ENCODE measurements around the gene COIL.

DNA sequence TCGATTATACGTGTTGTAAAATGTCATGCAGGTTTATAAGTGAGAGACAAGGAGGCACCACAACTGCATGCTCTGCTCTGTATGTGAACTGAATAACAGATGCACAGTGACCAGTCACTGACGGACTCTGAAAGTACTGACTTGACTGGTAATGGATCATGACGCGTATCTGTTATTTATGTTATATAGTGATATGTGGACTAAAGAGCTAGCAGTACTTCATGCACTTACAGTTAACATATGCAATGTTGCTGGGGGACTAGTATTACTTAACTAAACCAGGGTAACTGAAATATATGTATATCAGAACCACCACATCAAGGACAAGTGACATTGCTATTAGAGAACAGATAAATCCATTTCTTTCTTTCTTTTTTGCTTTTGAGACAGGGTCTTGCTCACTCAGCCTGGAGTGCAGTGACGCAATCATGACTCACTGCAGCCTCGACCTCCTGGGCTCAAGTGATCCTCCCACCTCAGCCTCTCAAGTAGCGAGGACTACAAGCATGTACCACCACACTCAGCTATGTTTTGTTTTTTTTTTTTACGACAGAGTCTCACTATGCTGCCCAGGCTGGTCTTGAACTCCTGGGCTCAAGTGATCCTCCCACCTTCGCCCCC is 17.2 kb downstream of the COIL start:
- TF ChIP-seq POLR2A (IDR thresholded peaks at IDR 0.05; ENCODE audit: insufficient read depth in 1 of 2, low read depth in 2 of 2, low read length in 2 of 2) (no peak), ZFP36 (IDR thresholded peaks at IDR 0.05; ENCODE audit: borderline replicate concordance, low read depth, low read length, partially characterized antibody) (no peak), KDM2A (CRISPR knock-in tag; IDR thresholded peaks at IDR 0.05; ENCODE audit: borderline replicate concordance, low read depth) (no peak), HOXA9 (CRISPR knock-in tag; IDR thresholded peaks at IDR 0.05; ENCODE audit: borderline replicate concordance) (no peak), PHF20 (CRISPR knock-in tag; IDR thresholded peaks at IDR 0.05) (no peak), ZNF431 (CRISPR knock-in tag; IDR thresholded peaks at IDR 0.05; ENCODE audit: borderline replicate concordance, low read depth) (no peak), ZNF530 (CRISPR knock-in tag; IDR thresholded peaks at IDR 0.05; ENCODE audit: low read depth) (no peak), SALL2 (CRISPR knock-in tag; IDR thresholded peaks at IDR 0.05) (no peak), NCOA1 (CRISPR knock-in tag; IDR thresholded peaks at IDR 0.05) (no peak), HDAC2 (CRISPR knock-in tag; IDR thresholded peaks at IDR 0.05) (no peak), SAFB2 (CRISPR knock-in tag; IDR thresholded peaks at IDR 0.05; ENCODE audit: borderline replicate concordance, low read depth) (no peak)
- TF ChIP-seq, protein P1, sequence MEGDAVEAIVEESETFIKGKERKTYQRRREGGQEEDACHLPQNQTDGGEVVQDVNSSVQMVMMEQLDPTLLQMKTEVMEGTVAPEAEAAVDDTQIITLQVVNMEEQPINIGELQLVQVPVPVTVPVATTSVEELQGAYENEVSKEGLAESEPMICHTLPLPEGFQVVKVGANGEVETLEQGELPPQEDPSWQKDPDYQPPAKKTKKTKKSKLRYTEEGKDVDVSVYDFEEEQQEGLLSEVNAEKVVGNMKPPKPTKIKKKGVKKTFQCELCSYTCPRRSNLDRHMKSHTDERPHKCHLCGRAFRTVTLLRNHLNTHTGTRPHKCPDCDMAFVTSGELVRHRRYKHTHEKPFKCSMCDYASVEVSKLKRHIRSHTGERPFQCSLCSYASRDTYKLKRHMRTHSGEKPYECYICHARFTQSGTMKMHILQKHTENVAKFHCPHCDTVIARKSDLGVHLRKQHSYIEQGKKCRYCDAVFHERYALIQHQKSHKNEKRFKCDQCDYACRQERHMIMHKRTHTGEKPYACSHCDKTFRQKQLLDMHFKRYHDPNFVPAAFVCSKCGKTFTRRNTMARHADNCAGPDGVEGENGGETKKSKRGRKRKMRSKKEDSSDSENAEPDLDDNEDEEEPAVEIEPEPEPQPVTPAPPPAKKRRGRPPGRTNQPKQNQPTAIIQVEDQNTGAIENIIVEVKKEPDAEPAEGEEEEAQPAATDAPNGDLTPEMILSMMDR (CRISPR knock-in tag; IDR thresholded peaks at IDR 0.05), result no peak
